Sigmoid colon (tissue), 4 donors: ENCODE measurements around the gene ADAMTSL1.

Source experiments
- EP300 ChIP-seq, 4 donors: sonication (generic); formaldehyde crosslinking; IDR thresholded peaks; one replicate each; pipeline ENCODE4 v1.6.1; 2017; ENCODE audit warnings: antibody characterized with exemption in 4 of 4
- POLR2A ChIP-seq, 2 donors: fragments of 450-650 bp; IDR thresholded peaks; one replicate each; pipeline ENCODE4 v1.6.1; 2016; ENCODE audit warnings: antibody characterized with exemption in 2 of 2, mild to moderate bottlenecking in 2 of 2, moderate library complexity in 2 of 2
- POLR2AphosphoS5 ChIP-seq, 4 donors: sonication (generic); formaldehyde crosslinking; IDR thresholded peaks; one replicate each; pipeline ENCODE4 v1.6.1; 2017; ENCODE audit warnings: antibody characterized with exemption in 4 of 4
- TF ChIP-seq, protein P1 (sequence below), 4 experiments: fragments of 450-650 bp in 3 of 4; fragments of 200-600 bp in 1 of 4; IDR thresholded peaks; one replicate each; pipeline ENCODE4 v1.5.1; 2016 to 2019; ENCODE audit warnings: antibody characterized with exemption in 4 of 4, mild to moderate bottlenecking in 3 of 4, moderate library complexity in 2 of 4

- TF ChIP-seq, protein P1, sequence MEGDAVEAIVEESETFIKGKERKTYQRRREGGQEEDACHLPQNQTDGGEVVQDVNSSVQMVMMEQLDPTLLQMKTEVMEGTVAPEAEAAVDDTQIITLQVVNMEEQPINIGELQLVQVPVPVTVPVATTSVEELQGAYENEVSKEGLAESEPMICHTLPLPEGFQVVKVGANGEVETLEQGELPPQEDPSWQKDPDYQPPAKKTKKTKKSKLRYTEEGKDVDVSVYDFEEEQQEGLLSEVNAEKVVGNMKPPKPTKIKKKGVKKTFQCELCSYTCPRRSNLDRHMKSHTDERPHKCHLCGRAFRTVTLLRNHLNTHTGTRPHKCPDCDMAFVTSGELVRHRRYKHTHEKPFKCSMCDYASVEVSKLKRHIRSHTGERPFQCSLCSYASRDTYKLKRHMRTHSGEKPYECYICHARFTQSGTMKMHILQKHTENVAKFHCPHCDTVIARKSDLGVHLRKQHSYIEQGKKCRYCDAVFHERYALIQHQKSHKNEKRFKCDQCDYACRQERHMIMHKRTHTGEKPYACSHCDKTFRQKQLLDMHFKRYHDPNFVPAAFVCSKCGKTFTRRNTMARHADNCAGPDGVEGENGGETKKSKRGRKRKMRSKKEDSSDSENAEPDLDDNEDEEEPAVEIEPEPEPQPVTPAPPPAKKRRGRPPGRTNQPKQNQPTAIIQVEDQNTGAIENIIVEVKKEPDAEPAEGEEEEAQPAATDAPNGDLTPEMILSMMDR (IDR thresholded peaks at IDR 0.05) = no peak
- TF ChIP-seq POLR2AphosphoS5 (IDR thresholded peaks at IDR 0.05) (no peak), POLR2A (IDR thresholded peaks at IDR 0.05) (no peak), EP300 (IDR thresholded peaks at IDR 0.05) (no peak)
Observed at GRCh38 chr9:18710065-18710464, 236.1 kb downstream of the ADAMTSL1 start.
